Motor neuron (in vitro differentiated cells): Measurements from ENCODE around the gene AUTS2. TPM values are rescaled to one million over a fixed set of nuclear protein-coding genes. Genes with fewer than 3 reads are reported as not detected.

Source experiments
- ATAC-seq, 8 experiments: fragments of 200-7000 bp; cut with Tn5 transposase; replicated peaks in 6 of 8; 2 replicates each; pipeline ENCODE4 v1.8.0; 2021; ENCODE audit warnings: mild to moderate bottlenecking in 8 of 8, moderate library complexity in 8 of 8
- H3K27ac ChIP-seq, 2 donors: fragments of 250-450 bp; sonication (Bioruptor Pico); 2 replicates each; pipeline ENCODE4 v1.9.0; 2021; ENCODE audit warnings: antibody characterized with exemption in 2 of 2, mild to moderate bottlenecking in 2 of 2, moderate library complexity in 1 of 2
- H3K4me1 ChIP-seq, 2 donors: fragments of 250-450 bp; sonication (Bioruptor Pico); replicated peaks in 1 of 2; 2 replicates each; pipeline ENCODE4 v1.6.1; 2021; ENCODE audit warnings: antibody characterized with exemption in 2 of 2, mild to moderate bottlenecking in 2 of 2, moderate library complexity in 1 of 2
- H3K4me3 ChIP-seq, 5 donors: fragments of 250-450 bp; sonication (Bioruptor Pico); 2 replicates each; pipeline ENCODE4 v1.9.0; 2021; ENCODE audit warnings: antibody characterized with exemption in 5 of 5, mild to moderate bottlenecking in 5 of 5, moderate library complexity in 4 of 5
- WGBS, 10 experiments: fragments of 450-650 bp; shearing (Covaris generic); methylation state at CpG; one replicate each; pipeline ENCODE4 v1.0.0; 2022; 5-methylcytosine and 5-hydroxymethylcytosine counted together
- in situ Hi-C, 9 experiments: fragments of 400-800 bp; cut with MboI; loops; one replicate each; pipeline ENCODE4 v1.15.0; 2021; ENCODE audit warnings: low sequenced_read_pairs in 9 of 9, low pct_unique_long_range_greater_than_20kb in 2 of 9; ENCODE audit not compliant: unreplicated experiment in 9 of 9
- total RNA-seq, 8 experiments: library from RNA; unstranded; fragments of 300-600 nt; gene quantifications; 2 replicates each; pipeline versions ENCODE4 v1.2.3 to v1.2.4, GENCODE V29; 2022

Gene AUTS2
- total RNA-seq, 8 experiments from 2014 or later: 0.49 to 68.6 (median 32.2) TPM

- H3K27ac ChIP-seq: no peak overlapping the region
- peak in 1 of 8 experiments; percentile 35 for ATAC-seq
- H3K4me3 ChIP-seq: no peak overlapping the region
- WGBS, 10 experiments: 0 to 100% (median 78%) methylated on average over 1 to 3 of the region's 3 CpGs
- peaks cover 8 to 21% of the 10 kb centered on the region in 2 donors for H3K4me1 ChIP-seq
- in situ Hi-C loops: no loop called here
Observed at GRCh38 chr7:69845721-69846495, 247.6 kb downstream of the AUTS2 start.

GRCh38 chr7:69847921-69848612 is 249.8 kb downstream of the AUTS2 start:
- 0 to 88% (median 65%) methylated on average over 1 to 6 of the region's 6 CpGs; no CpG with 5 or more reads in 1 of the 10 experiments for WGBS, 10 experiments
- peaks cover 3 to 15% of the 10 kb centered on the region in 2 donors for H3K4me1 ChIP-seq
- ATAC-seq: peak in 5 of 8 experiments; percentile 23 to 67 (median 40)
- H3K27ac ChIP-seq: no peak overlapping the region
- in situ Hi-C loops: no loop called here
- no peak overlapping the region for H3K4me3 ChIP-seq

- ATAC-seq: no peak
- Histone ChIP-seq H3K4me1 (peaks cover 3 to 12% of the 10 kb centered on the region in 2 donors), H3K27ac (no peak overlapping the region), H3K4me3 (no peak overlapping the region)
- WGBS, 10 experiments: 51 to 100% (median 86%) methylated on average over 1 to 2 of the region's 2 CpGs; no CpG with 5 or more reads in 2 of the 10 experiments
- in situ Hi-C loops: no loop called here
Observed at GRCh38 chr7:69849268-69849667, 251.0 kb downstream of the AUTS2 start.

GRCh38 chr7:69857014-69857413 is 258.7 kb downstream of the AUTS2 start:
- in situ Hi-C loops: no loop called here
- Histone ChIP-seq H3K4me1 (peaks cover 24 to 28% of the 10 kb centered on the region in 2 donors), H3K27ac (no peak overlapping the region), H3K4me3 (no peak overlapping the region)
- peak in 3 of 8 experiments; percentile 29 to 43 (median 41) for ATAC-seq
- 36 to 100% (median 75%) methylated on average over 1 to 6 of the region's 6 CpGs; no CpG with 5 or more reads in 3 of the 10 experiments for WGBS, 10 experiments

GRCh38 chr7:69858471-69858870 is 260.2 kb downstream of the AUTS2 start:
- H3K27ac ChIP-seq: no peak overlapping the region
- peaks cover 29 to 40% of the 10 kb centered on the region in 2 donors for H3K4me1 ChIP-seq
- in situ Hi-C loops: no loop called here
- no peak overlapping the region for H3K4me3 ChIP-seq
- 0 to 100% (median 67%) methylated on average over 1 of the region's 1 CpG; no CpG with 5 or more reads in 3 of the 10 experiments for WGBS, 10 experiments
- no peak for ATAC-seq

- in situ Hi-C loops: no loop called here
- ATAC-seq: no peak
- WGBS, 10 experiments: 10 to 90% (median 67%) methylated on average over 1 of the region's 1 CpG; no CpG with 5 or more reads in 1 of the 10 experiments
Observed at GRCh38 chr7:69859342-69859741, 261.1 kb downstream of the AUTS2 start.

GRCh38 chr7:69860486-69860885 is 262.2 kb downstream of the AUTS2 start:
- no peak for ATAC-seq
- WGBS, 10 experiments: 25 to 100% (median 90%) methylated on average over 1 to 3 of the region's 3 CpGs; no CpG with 5 or more reads in 1 of the 10 experiments
- in situ Hi-C loops: no loop called here
- Histone ChIP-seq H3K4me3 (no peak overlapping the region), H3K27ac (no peak overlapping the region), H3K4me1 (peaks cover 49 to 60% of the 10 kb centered on the region in 2 donors)

More at GRCh38 chr7:69859342-69859741, 261.1 kb downstream of the AUTS2 start:
- no peak overlapping the region for H3K4me3 ChIP-seq
- peaks cover 38 to 48% of the 10 kb centered on the region in 2 donors for H3K4me1 ChIP-seq
- H3K27ac ChIP-seq: no peak overlapping the region

- no peak overlapping the region for H3K27ac ChIP-seq
- no peak overlapping the region for H3K4me3 ChIP-seq
- in situ Hi-C loops: no loop called here
- peaks cover 50 to 66% of the 10 kb centered on the region in 2 donors for H3K4me1 ChIP-seq
- peak in 3 of 8 experiments; percentile 23 to 34 (median 32) for ATAC-seq
- WGBS, 10 experiments: 30 to 88% (median 68%) methylated on average over 1 to 3 of the region's 3 CpGs
Observed at GRCh38 chr7:69860941-69861622, 262.8 kb downstream of the AUTS2 start.

- Histone ChIP-seq H3K4me1 (peaks cover 42 to 58% of the 10 kb centered on the region in 2 donors), H3K27ac (no peak overlapping the region), H3K4me3 (no peak overlapping the region)
- WGBS, 10 experiments: 16 to 100% (median 88%) methylated on average over 1 to 4 of the region's 5 CpGs
- in situ Hi-C loops: no loop called here
- no peak for ATAC-seq
Observed at GRCh38 chr7:69862413-69863064, 264.3 kb downstream of the AUTS2 start.

GRCh38 chr7:69864274-69864673 is 266.0 kb downstream of the AUTS2 start:
- Histone ChIP-seq H3K27ac (peak overlapping the region in 1 of 2 donors; percentile 1), H3K4me3 (no peak overlapping the region), H3K4me1 (peaks cover 39 to 62% of the 10 kb centered on the region in 2 donors)
- in situ Hi-C loops: no loop called here
- WGBS, 10 experiments: 0 to 44% (median 43%) methylated on average over 1 of the region's 1 CpG; no CpG with 5 or more reads in 5 of the 10 experiments
- peak in 6 of 8 experiments; percentile 60 to 86 (median 71) for ATAC-seq

- in situ Hi-C loops: no loop called here
- WGBS, 10 experiments: 0 to 64% (median 41%) methylated on average over 1 to 4 of the region's 4 CpGs; no CpG with 5 or more reads in 2 of the 10 experiments
- peaks cover 39 to 62% of the 10 kb centered on the region in 2 donors for H3K4me1 ChIP-seq
- peak in 5 of 8 experiments; percentile 47 to 77 (median 73) for ATAC-seq
- H3K4me3 ChIP-seq: no peak overlapping the region
- no peak overlapping the region for H3K27ac ChIP-seq
Observed at GRCh38 chr7:69864822-69865221, 266.5 kb downstream of the AUTS2 start.

GRCh38 chr7:69868921-69869320 is 270.6 kb downstream of the AUTS2 start:
- H3K27ac ChIP-seq: no peak overlapping the region
- ATAC-seq: no peak
- H3K4me1 ChIP-seq: peaks cover 46 to 48% of the 10 kb centered on the region in 2 donors
- in situ Hi-C loops: no loop called here
- WGBS, 10 experiments: 20 to 100% (median 90%) methylated on average over 1 to 4 of the region's 4 CpGs; no CpG with 5 or more reads in 3 of the 10 experiments
- no peak overlapping the region for H3K4me3 ChIP-seq
